SHP77 (cell line): ENCODE measurements around the gene C14orf132.
"Not testable (repeated sequence)": the region's sequence is repeated elsewhere in the genome, so short reads cannot be mapped to it uniquely, and the experiment has no call there.

Source experiments
- DNase-seq, 2 experiments: peaks; one replicate each; lab custom pipeline; 2025; lab: John Stamatoyannopoulos, UW

C14orf132 gene

GRCh38 chr14:96059519-96060135 lies 20.5 kb downstream of the C14orf132 start:
- no peak for DNase-seq

DNA sequence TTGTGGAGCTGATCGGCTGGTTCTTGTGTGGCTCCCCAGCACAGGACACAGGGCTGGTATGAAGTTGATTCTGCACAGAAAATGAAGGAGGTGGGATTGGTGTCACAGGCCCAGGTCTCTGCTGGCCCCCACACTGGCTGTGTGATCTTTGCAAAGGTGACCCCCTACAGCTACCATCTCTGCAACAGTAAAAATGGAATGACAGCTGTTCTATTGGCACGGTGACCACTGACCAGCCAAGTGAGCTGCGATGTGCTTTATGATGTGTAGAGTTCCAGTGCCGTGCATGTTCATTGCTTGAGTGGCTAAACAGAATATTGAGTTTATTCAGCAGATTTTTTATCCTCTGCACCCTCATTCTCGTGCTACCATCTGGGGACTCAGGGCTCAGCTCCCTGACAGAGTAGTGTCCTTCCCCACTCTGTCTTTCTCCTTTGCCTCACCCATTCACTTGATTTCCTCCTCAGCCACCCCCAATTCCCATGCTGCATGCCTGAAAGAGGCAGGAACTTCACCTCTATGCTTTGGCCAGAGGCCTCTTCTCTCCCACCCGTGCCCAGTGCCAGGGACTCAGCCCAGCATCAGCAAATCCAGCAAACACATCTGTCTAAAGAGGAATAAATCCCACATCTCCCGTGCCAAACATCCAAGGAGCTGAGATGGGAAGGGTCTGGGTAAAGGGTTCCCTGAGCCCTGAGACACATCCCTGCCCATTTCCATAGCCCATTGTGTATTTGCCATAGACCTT lies 21.2 kb downstream of the C14orf132 start:
- DNase-seq: no peak

DNA sequence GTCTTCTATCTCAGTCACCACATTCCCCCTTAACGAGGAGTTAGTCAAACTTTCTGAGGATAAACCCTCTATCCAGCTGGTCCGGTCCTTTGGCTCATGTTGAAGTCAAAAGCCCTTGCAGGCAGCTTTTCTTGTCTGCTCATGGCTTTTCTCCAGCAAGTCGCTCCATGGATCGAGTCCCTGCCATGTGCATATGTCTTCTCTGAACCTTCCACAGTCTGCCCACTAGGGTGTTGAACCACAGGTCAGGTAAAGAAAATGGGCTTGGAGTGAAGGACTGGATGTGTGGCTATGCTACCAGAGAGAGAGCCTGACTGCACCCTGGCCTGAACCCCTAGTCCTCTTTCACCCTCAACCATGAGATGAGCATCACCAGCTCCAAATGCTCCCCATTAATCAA lies 22.8 kb downstream of the C14orf132 start:
- no peak for DNase-seq

- no peak for DNase-seq
Observed at GRCh38 chr14:96062506-96062905, 23.3 kb downstream of the C14orf132 start.

DNA sequence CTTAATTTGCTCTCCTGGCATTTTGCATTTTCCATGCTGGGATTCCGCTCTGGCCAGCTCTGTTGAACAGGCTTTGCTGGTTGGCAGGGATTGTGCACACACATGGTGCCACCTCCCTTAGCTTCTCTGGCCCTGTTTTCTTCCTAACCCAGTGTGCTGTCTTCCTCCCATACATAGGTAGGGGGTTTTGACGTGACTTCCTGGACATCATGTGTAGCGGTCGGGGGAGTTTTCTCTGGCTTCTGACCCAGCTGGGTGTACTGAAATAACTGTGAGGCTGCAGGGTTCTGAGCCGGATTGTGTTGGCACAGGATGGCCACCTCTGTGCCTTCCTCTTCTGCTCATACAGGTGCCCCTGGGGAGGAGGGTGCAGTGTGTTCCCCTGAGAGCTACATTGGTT lies 25.7 kb downstream of the C14orf132 start:
- no peak for DNase-seq

DNA sequence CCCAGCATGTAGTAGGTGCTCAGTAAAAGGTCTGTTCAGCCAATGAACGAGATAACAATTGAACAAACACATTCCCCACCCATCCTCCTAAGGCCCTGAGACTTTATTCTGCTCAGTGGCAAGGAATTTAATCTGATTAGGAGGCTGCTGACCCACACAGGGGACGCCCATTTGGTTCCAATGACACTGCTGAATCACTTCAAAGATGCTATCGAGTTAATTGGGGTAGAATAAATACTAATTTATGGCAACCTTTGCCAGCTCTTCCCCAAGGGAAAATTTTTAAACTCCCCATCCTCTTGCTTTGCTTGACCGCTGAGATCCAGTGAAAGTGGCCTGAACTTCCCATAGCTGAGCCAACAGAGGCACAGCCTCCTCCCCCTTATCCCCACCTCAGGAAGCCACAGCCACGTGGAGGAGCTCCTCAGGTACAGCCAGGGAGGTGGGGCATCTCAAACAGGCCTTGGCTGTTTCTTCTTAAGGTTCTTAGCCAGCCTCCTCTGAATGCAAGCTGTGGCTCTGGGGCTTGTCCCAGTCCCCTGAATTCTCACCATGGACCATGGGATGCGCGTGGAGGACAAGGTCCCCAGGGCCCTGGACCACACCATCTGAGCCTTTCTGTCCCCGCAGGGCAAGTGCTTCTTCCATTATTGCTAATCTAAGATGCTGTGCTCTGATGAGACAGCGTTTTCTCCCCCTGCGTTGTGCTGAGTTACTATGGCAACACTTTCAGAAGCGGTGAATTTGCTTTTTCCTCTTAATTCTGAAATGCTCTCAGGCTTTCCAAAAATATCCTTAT lies 26.7 kb downstream of the C14orf132 start:
- no peak for DNase-seq

DNA sequence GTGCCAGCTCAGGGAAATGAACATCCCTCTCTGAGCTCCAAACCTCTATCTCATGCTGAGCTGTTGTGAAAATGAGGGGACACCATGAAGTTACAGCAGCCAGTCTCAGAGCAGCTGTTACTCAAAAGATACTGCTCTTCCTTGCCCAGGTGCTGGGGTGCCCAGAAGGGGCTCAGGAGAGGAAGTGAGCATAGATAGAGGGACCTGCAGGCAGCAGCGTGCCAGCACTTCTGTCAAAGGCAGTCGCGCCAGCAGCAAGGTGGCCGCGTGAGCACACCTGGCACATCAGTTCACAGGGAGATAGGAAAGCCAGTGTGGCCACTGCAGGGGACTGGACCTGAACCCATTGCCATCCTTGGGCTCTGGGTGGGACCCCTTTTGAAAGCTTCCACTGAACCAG lies 27.8 kb downstream of the C14orf132 start:
- no peak for DNase-seq

DNA sequence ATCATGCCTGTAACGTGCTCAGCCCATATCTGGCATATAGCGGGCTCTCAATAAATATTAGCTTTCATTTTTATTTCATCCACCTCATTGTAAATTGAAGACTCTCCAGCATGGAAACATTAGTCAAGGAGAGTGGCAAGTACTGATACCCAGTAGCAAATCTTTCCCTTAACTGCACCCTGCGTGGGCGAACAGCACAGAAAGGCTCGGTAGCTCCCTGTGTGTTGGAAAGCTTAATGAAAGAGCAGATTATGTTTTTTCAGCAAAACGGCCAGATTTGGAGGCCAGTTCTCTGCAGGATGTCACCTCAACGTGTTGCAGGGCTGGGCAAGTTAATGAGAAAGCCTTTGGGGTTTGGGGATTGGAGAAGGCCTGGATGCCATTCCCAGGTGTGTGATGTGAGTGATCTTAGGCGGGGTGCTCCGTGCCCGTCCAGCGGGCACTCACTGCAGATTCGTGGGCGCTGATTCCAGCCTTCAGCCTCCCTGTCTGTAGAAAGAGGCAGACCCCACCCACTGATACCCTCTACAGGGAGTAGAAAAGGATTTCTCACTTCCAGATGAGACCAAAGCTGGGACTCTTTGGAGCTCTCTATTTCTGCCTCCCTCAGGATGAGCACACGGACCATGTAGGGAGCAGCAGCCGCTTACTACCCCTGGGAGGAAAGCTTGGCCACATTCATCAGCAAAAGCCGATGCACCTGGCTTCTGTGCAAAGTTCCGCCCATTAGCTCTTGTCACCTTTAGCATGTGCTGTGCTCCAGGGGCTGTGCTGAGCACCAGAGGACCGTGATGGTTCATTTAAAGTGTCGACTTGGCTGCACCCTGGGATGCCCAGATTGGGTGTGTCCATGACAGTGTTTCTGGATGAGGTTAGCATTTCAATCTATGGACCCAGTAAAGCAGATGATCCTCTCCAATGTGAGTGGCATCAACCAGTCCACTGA lies 29.1 kb downstream of the C14orf132 start:
- DNase-seq: no peak

DNA sequence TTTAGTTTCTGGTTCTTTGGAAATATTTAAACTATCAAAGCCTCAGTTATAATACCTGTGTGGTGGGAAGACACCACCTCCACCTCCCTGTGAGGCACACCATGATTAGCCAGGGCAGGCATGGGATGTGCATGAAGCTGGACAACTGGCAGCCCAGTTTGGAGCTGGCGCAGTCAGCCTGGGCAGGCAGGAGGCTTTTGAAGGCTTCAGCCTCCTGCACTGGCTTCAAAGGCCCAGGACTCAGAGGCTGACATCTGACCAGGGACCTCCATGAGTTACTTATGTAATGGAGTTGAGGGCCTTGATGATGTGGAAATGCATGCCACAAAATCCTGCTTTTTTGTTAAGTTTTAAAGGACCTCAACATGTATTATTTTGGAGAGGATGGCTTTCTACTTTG lies 30.3 kb downstream of the C14orf132 start:
- no peak for DNase-seq

DNA sequence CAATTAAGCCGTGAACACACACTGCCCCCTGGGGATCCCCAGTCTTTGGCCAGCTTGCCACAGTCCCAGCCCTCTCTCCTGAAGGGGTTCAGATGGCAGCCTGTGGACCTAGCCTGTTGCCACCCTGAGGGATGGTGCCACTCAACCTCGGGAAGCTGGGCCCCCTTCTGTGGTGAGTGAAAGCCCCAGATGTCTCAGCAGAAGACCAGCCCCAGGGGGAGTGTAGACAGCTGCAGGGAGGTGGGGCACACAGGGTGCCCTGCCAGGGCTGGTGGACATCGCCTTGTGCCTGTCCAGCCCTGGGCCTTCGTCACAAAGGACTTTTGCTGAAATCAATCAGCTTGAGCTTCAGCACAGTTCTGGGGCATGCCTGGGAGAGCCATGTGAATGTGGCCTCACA lies 32.4 kb downstream of the C14orf132 start:
- DNase-seq: no peak

DNA sequence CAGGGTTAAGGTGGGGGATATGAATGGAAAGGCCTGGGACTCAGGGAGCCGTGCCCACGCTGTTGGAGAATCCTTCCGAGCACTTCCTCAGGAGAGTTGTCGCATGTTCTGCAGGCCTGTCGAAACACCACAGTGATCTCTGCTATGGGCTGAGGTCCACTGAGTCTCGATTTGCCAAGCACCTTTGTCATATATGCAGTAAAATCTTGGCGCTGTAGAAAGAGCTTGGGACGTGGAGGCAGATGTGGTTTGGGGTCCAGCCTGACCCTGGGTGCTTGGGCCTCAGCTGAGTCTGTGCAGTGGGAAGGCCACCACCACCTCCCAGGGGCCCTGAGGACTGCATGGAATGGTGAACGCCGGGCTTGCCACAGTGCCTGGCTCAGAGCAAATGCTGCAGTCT lies 32.9 kb downstream of the C14orf132 start:
- DNase-seq: no peak

- DNase-seq: no peak
Observed at GRCh38 chr14:96072746-96073145, 33.6 kb downstream of the C14orf132 start.

GRCh38 chr14:96073260-96074039 lies 34.3 kb downstream of the C14orf132 start:
- DNase-seq: not testable (repeated sequence)

- no peak for DNase-seq
Observed at GRCh38 chr14:96077983-96078624, 38.9 kb downstream of the C14orf132 start.

GRCh38 chr14:96078625-96079016 lies 39.5 kb downstream of the C14orf132 start:
- DNase-seq: no peak

DNA sequence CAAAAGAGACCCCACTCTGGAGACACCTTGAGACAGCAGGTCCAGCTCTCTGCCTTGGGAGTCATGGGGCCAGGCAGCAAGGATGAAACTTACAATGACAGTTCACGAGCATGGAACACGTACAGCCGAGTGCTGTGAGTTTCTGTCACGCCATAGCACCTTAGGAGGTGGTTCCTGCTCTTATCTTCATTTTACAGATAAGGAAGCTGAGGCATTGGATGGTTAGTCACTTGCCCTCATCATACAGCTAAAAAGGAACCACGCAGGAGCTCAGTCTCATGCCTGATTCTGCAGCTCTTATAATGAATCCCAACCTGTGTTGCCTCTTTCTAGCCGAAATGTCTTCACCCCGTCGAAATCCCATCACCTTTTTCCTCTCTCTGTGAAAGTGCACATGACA lies 39.9 kb downstream of the C14orf132 start:
- no peak for DNase-seq

GRCh38 chr14:96080571-96080970 lies 41.4 kb downstream of the C14orf132 start:
- no peak for DNase-seq

DNA sequence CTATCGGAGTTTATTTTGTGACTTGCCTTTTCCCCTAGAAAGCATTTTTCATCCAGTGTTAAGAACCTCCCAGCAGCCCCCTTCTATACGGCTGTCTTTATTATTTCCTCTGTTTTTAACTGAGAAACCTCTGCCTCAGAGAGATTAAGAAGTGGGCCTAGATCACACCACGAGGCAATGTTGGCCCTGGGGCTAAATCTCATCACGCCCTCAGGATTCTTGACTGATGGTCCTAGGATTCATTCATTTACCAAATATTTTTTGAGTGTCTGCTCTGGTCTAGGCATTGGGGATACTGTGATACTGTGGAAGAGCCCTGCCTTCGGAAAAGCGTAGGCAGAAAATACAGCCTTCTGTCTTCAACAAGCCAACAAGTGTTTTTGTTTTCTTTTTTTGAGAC lies 42.1 kb downstream of the C14orf132 start:
- no peak for DNase-seq

DNA sequence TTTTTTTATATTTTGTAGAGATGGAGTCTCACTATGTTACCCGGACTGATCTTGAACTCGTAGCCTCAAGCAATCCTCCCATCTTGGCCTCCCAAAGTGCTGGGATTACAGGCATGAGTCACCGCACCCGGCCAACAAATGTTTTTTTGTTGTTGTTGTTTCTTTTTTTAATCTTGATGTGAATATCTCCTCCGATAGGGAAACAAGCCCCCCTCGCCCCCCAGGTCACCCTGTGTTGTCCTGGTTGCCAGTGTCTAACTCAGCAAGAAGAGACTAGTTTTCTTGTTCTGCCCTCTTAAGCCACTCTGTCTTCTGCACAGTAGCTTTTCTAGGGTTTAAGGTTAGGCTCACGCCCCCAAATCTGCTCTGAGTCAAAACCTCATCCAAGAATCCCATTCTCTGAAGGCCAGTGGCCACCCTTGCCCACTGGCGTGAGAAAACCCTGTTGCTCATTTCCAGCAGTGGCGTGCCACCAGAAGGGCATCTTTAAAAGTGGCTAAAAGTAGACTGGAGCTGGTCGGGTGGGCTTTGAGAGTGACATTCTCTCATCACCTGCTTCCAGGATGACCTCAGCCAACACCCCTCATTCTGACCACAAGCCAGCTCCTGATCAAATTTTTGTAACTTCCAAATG lies 42.7 kb downstream of the C14orf132 start:
- DNase-seq: no peak
